Activated CD4-positive, alpha-beta T cell treated with anti-CD3 and anti-CD28 coated beads, Interleukin-2, amount 50 U/mL, for 48 hours (primary cell): ENCODE results near the gene AQP12A.
A peak's percentile ranks its signal among the peaks of the same experiment; 100 is the strongest.

Experiments
- DNase-seq, 2 experiments: peaks; one replicate each; pipeline ENCODE4 v3.0.0-alpha.2; 2020

AQP12A gene

DNA sequence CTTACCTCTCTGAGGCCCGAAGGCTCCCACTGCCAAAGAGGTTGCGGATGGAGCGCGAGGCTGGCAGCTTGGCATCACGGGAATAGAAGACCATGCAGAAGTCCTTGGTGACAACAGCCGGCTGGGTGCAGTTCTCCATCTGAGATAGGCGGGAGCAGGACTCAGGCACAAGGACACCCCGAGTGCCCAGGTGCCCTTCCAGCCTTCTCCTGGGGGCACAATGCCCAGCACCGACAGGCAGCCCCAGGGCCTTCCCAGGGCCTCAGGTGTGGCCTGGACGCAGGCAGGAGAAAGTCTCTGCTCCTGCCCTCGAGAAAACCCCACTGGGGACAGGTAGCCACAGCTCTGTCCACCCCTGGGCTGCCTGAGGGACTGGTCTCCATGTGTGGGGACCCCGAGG lies 33.6 kb downstream of the AQP12A start:
- DNase-seq, result no peak

DNA sequence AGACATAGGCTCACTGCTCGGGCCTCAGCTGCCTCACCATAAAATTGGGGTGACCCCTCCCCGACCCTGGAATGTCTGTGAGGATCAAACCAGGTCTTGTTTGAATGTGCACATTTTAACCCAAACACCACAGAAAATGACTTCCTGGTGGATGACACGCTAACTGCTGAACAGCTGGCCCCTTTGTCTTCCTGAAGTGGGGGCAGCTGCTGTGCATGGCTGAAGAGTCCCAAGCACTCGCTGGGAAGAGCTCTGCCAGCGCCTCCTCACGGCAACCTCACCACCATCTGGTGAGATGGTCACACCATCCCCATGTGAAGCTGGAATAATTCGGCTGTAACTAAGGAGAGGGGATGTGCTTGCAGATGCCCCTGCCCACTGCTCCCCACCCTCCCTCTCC lies 34.0 kb downstream of the AQP12A start:
- DNase-seq, result no peak

- DNase-seq, result no peak
Observed at GRCh38 chr2:240726876-240727275, 35.2 kb downstream of the AQP12A start.

DNA sequence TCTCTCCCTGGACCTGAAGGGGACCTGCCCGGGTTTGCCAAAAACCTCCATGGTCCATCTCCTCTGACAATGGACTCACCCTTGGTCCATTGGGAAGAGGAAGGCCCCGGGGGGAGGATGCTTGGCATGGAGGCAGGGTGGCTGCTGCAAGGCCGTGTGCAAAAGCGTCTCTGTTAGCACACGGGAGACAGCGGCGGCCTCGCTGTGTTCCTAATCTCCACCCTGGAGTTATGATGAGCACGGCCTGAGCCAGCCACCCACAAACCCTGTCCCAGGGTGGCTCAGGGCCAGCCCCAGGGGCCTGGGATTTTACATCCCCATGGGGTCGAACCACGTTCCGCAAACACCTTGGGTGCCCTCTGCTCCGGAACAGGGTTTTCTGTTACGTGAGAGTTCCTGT lies 35.8 kb downstream of the AQP12A start:
- DNase-seq, result no peak

DNA sequence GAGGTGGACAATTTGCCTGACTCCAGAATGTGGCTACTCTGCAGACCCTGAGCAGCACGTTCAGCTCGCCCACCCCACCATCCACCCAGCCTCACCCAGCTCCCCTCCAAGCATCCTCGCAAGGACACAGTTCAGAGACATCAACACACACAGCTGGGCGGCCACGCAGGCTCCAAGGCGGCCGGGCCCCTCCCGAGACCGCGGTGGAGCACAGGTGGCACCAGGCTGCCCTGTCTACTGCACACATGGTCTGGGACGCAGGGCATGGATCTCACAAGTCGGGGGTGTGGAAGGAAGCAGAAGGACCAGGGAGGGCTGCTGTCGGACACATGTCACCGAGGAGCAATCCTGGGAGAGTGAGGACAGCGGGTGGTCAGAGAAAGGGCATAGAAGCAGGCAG lies 36.2 kb downstream of the AQP12A start:
- DNase-seq, result no peak

GRCh38 chr2:240728361-240728760 lies 36.7 kb downstream of the AQP12A start:
- DNase-seq, result no peak

DNA sequence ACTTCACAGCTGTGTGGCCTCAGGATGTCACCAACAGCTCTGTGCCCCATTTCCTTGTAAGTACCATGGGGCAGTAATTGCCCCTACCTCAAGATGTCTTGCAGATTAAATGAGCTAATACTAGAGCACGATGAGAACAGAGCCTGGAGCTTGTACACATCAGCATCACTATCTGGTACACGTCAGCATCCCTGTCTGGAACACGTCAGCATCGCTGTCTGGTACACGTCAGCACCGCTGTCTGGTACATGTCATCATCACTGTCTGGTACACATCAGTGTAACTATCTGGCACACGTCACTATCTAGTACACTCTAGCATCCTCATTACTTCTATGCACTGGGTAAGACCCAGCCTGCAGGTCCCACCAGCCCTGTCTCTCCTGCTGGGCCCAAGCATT lies 37.2 kb downstream of the AQP12A start:
- DNase-seq, result no peak

DNA sequence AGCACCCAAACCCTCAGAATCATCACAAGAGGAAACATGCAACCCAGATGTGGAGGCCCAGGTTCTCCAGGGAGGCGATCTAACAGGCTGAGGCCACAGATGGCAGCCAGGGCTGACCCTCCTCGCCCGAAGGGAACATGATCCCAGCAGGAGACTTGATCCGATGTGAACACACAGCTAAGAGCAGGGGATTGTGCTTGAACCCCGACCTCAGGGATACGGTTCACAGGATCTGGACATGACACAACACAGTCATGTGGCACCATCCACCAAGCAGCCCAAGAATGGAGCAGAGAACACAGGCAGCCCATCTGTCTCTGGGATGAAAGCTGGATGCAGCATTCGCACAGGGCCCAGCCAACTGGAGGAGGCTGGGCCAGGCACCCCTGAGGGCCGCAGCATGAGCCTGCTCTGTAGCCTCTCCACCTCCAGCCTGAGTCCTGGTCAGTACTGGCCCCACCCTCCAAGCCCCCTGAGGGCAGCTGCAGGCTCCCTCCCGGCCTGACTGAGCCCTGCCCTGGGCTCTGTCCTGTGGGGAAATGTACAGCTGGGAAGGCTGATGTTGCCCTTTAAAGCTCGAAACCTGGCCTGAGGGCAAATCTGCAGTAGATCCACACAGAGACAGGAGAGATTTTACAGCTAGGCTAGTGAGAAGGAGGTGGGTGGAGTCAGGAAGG lies 39.0 kb downstream of the AQP12A start:
- no peak for DNase-seq

DNA sequence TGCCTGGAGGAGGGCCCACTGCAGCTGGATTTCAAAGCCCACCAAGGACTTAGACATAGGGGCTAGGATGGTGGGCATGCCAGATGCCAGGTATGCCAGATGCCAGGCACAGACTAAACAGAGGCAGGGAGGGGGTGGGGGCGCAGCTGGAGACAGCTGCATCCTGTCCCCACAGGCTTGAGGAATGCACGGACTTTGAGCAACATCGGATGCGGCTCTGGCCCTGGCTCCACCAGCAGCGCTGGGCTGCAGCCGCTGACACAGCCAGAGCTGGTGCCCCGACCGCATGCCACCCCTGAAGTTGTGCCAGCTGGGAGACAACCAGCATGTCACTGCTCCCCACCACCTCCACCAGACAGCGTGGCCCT lies 39.5 kb downstream of the AQP12A start:
- no peak for DNase-seq

DNA sequence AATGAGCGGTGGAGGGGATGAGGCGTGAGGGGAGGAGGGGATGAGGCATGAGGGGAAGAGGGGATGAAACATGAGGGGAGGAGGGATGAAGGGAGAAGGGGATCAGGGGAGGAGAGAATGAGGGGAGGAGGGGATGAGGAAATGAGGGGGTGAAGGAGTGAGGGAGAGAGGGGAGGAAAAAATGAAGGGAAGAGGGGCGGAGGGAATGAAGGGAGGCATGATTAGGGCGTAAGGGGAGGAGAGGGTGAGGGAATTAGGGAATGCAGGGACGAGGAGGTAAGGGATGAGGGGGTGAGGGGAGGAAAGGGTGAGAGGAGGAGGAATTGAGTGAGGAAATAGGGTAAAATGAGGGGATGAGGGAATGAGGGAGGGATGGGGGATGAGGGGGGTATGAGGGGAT lies 40.5 kb downstream of the AQP12A start:
- no peak for DNase-seq

DNA sequence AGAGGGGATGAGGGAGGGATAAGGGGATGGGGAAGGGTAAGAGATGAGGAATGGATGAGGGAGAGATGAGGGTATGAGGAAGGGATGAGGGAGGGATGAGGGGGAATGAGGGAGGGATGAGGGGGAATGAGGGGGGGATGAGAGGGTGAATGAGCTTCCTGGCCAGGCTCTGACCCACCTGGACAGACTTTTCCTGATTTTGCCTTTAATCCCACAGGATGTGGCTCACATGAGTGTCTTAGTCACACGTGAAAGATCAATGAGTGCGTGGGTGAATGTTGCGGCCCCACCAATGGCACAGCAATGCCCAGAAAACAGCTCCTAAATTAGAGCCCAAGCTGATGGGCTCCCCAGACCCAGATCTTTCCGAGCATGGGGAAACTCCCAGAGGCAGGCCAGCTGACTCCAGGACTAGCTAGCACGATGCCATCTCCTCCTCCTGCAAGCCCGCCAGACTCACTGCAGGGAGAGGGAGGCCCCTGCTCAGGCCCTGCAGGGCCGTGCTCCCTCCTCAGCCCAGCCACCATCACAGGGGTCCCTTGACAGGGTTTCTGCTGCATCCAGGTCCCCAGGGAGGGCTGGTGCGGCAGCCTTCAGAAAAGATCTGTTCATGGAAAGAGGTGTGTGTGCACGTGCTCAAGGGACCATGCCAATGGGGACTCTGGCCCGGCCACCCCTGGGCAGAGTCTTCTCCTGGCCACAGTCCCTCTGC lies 41.4 kb downstream of the AQP12A start:
- DNase-seq, result no peak

DNA sequence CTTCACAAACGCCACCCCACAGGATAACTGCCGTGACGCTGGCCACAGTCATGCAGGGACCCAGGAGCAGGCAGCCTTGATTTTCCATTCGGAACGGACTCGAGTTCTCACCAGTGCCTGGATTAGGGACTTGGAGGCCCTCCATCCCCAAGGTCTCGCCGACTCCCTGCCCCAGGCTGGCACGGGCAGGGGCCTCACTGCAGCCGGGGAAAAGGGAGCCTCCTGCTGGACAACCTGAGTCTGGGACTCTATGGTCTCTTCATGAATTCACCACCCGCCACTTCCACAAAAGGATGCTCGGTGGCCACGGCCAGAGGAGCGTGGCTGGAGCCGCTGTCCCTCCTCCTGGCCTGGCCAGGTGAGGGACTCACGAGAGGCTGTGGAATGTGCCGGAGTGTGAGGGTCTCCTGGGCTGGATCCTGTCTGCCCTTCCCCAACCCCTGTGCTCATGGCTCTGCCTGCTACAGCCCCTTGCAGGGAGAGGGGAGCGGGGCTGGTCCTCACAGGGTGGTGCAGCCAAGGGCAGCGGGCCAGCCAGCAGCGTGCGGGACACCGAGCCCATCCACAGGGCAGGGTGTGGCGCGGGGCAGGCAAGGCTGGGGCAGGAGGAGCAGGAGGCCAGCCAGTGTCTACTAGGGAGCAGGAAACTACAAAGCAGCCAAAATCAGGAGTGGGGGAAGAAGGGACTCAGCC lies 42.3 kb downstream of the AQP12A start:
- peak; percentile 18 for DNase-seq

- no peak for DNase-seq
Observed at GRCh38 chr2:240734756-240735155, 43.1 kb downstream of the AQP12A start.

DNA sequence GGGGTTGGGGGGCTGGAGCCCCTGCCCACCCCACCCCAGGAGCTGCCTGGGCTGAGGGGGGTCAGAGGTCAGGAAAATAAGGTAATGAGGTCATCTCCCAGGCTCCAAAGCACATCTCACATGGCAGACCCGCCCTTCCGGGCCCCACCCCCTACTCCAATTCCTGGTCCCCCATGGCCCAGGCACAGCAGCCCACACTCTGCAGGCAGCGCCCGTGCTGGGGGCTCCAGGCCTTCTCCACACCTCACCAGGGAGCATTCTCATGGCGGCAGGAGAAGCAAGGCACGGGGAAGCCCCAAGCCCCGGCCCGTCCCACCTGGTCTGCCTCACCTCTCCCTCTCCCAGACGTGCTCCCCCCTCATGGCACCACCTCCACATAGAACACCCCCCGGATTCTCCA lies 43.8 kb downstream of the AQP12A start:
- DNase-seq, result no peak

DNA sequence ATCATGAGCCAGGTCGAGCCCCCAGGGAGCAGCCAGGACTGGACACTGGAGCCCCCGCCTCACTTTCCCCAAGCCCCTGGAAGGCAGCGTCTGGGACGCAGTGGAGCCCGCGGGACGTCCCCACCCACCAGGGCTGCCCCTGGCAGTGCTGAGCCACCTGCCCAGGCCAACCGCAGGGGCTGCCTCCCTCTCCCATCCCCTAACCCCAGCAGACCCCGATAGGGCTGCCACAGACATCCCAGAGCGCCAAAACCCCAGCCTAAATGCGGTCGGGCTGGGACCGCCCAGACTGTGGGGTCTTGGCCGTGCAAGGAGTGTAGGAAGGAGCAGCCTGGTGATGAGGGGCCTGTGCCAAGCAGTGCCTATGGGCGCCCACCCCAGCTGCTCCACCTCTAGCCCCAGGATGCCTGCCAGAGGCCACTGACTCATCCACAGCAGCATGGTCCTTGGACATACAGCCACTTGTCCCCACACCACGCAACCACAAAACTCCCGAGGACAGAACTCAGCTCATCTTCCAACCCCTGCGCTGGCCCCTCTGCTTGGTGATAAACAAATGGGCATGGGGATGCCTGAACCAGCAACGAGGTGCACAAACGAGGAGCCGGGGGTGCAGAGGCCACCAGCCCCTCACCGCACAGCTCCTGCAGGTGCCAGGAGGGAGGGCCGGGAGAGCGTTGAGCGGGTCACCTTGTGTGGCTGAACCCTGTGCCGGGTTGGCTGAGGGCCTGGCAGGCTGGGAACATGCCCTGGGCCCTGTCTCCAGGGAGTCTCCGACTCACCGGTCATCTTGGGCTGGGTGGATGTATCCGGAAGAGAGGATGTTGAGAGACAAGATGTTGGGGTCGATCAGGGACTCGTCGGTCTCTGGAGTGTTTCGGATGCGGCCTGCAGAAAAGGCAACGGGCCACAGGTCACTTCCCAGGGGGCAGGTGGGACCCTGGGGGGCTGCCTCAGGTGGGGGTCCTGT lies 44.9 kb downstream of the AQP12A start:
- DNase-seq, result no peak

GRCh38 chr2:240737512-240737911 lies 45.8 kb downstream of the AQP12A start:
- DNase-seq, result no peak

GRCh38 chr2:240737958-240738357 lies 46.3 kb downstream of the AQP12A start:
- DNase-seq, result no peak

- DNase-seq, result peak; percentile 4 to 10
Observed at GRCh38 chr2:240739797-240740196, 48.1 kb downstream of the AQP12A start.

DNA sequence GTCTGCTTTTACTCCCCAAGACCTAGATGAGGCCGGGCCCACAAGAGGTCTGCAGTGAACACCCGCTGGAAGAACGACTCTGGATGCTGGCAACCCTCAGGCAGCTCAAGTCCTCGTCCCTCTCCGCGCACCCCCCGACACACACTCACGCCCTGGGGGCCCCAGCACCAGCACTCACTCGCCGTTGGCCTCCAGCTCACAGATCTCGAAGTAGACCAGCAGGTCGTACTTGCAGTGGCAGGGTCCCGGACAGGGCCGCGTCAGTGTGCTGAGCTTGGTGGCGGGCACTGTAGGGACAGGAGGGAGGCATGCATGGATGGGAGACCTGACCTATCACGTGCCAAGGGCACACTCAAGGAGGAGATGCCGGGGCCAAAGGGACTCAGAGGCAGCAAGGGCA lies 49.4 kb downstream of the AQP12A start:
- DNase-seq, result no peak

DNA sequence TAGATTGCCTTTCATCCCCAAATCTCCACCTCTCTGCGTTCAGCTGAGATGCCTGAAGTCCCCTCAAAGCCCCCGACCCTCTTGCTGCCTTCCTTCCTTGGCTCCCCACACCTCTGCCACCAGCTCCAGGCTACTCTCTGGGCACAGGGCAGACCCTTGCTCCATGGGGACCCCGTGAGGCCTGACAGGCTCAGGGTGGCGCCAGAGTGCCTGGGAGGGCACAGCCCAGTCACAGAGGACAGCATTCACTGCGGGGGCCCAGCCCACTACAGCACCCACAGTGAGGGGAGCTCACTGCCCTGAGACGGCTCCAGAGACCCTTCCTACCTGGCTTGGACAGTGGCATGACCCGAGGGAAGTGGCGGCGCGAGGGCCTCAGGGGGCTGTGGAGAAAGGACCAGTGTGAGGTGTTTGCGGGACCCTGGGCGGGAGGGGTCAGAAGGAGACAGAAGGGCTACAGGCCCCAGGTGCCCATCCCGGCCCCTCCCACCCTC lies 51.0 kb downstream of the AQP12A start:
- DNase-seq, result no peak

- no peak for DNase-seq
Observed at GRCh38 chr2:240745456-240745855, 53.8 kb downstream of the AQP12A start.

GRCh38 chr2:240745962-240746361 lies 54.3 kb downstream of the AQP12A start:
- no peak for DNase-seq

DNA sequence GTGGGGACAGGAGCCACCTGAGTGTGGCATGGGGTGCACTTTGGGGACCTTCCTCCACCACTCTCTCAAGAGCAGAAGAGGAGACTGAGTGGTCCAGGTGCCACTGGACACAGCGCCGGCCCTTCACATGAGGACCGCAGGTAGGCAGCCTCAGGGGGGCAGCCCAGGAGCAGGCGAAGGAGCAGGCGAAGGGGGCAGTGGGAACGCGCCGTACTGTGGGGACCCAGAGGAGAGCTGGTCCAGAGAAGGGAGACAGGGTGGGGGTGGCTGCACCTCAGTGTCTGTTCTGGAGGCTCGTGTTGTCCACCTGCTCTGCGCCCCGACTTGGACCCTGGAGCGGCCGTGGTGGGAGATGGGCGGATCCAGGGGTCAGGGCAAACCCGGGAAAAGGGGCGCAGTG lies 55.0 kb downstream of the AQP12A start:
- no peak for DNase-seq
